PC-3 (cell line): Measurements from ENCODE around the gene FARP1.

Experiments
- CTCF ChIP-seq: fragments of 300-600 bp; sonication (generic); conservative IDR thresholded peaks from 2 replicates; pipeline ENCODE4 v1.5.1; 2017; ENCODE audit warnings: antibody characterized with exemption, low read depth, mild to moderate bottlenecking, low read length
- EZH2 ChIP-seq: fragments of 300-600 bp; sonication (generic); IDR thresholded peaks from one replicate; pipeline ENCODE4 v1.6.1; 2017; ENCODE audit warnings: antibody characterized with exemption, mild to moderate bottlenecking, low read length; ENCODE audit not compliant: unreplicated experiment
- EZH2phosphoT487 ChIP-seq: fragments of 300-600 bp; sonication (generic); IDR thresholded peaks from 2 replicates; pipeline ENCODE4 v1.6.1; 2018; ENCODE audit warnings: mild to moderate bottlenecking, antibody characterized with exemption, low read length, borderline replicate concordance

- TF ChIP-seq CTCF (no peak), EZH2phosphoT487 (no peak), EZH2 (no peak)
Measured at GRCh38 chr13:98169331-98169730, 26.4 kb downstream of the FARP1 start.
